ENCODE data around the gene SMPD1.

Gene SMPD1

DNA sequence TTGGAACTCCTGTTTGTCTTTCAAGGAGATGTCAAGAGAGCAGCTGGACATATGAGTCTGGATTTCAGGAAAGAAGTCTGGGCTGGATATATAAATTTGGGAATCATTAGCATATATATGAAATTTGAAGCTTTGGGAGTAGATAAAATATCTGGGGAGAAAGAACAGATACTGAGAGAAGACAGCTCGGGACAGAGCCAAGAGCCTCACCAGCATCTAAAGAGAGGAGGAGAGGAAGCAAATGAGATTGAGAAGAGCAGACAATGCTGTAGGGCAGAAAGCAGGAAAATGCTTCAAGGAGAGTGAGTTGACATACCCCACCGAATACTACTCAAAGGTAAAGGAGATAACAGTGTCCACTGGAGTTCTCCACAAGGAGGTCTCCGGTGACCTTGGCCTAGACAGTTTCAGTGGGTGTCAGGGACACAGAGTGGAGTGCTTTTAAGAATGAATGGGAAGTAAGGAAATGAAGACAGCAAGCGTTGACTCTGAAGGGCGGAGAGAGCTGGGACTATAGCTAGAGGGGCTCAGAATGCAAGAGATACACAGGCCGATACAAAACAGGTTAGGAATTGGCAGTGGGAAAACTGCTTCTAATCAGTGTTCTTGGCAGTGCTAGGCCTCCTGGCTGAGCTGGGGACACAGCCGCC is 27.8 kb downstream of the SMPD1 start:
- no peak for DNase-seq

DNA sequence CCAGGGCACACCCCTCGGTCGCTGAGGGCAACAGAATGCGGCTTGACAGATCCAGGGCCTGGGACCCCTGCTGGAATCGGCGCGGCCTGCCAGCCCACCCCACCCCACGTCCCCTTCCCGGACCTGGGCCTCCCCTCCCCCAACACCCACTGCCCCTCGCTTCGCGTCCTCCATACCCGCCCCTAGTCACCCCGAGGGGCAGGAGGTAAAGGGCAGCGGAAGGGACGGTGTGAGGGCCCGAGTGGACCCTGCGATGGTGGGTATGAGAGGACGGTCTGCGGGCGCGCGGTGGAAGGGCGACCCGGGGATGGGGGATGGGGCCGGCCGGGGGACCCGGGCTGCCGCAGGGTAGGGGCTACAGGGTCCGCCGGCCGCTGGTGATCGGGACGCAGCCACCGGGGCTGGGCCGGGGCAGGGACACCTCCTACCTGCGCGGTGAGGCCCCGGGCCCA is 28.3 kb downstream of the SMPD1 start:
- DNase-seq = no peak

DNA sequence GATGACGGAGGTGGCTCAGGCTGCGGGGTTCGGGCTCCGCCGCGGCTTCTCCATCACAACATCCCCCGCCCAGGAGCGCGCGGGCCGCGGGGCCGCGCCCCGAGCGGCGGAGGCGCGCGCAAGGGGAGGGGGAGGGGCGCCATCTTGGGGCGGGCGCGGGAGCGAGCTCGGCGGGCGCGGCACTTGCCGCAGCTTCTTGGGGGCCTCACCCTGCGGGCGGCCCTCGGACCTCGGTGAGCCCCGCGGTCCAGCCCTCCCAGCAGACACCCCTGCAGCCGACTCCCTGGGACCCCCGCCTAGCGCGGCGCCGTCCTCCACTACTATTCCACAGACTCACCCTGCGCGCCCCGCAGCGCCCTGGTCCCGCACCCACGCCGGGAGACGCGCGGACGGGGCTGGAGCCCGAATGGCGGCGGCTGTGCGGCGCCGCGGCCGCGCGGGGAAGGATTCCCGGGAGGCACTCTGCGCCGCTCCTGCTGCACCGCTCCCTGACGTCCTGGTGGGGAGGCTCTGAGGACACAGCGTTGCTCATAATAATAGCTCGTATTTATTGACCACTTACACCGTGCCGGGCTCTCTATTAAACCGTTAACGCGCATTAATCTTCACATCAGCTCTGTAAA is 28.8 kb downstream of the SMPD1 start, which contains the start of gene APBB1:
TSS of gene APBB1 (minus strand) at position 86 of the 623 bp plus-strand sequence. CDS start 7,747 bp downstream, outside the sequence.
- peak; percentile 53 for DNase-seq

DNA sequence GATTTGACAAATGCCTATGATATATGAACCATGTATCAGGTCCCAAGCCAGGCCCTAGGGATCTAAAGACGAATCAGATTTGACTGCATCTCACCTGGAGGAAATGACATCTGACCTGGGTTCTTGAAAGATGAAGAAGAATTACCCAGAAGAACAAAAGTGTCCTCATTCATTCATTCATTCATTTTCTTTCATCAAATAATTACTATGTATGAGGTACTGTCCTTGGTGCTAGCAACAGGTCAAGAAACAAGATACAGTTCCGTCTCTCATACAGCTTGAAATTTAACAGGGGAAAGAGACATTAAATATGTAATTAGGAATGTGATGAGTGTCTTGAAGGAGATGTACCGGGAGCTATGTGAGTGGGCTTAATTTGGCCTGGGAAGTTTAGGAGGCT is 30.4 kb downstream of the SMPD1 start:
- no peak for DNase-seq

DNA sequence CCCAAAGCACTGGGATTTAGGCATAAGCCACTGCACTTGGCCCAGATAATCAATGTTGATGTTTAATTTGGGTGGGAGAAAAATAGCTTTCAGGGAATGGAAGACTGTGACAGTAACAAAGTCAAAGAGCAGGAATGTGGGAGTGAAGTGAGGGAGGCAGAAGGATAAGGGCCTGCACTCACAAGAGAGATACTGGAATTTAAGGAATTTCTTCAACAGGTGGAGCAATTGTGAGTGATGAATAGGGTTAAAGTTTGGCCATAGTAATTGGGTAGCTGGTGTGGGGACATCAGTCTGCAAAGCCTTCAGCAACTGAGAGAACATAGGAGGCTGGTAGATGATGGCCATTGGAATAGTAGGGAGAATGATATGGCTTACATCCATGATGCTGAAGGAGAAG is 37.2 kb downstream of the SMPD1 start:
- no peak for DNase-seq

DNA sequence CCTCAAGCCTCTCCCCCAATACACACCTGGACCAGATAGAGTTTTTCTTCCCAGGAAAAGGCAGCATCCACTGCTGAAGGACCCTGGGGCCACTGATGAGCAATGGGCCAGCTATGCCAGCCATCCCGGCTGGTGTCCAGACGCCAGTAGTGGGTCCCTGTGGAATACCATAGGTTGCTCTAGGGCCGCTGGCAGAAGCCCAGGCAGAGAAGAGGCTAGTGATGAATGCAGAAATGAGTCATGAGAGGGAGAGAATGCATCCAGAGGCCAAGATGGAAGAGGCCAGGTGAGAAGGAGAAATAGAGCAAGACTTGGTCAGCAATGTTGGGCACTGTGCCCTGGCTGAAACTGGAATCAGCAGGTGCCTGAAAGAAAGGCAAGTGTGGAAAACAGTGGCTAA is 41.6 kb downstream of the SMPD1 start:
- no peak for DNase-seq

DNA sequence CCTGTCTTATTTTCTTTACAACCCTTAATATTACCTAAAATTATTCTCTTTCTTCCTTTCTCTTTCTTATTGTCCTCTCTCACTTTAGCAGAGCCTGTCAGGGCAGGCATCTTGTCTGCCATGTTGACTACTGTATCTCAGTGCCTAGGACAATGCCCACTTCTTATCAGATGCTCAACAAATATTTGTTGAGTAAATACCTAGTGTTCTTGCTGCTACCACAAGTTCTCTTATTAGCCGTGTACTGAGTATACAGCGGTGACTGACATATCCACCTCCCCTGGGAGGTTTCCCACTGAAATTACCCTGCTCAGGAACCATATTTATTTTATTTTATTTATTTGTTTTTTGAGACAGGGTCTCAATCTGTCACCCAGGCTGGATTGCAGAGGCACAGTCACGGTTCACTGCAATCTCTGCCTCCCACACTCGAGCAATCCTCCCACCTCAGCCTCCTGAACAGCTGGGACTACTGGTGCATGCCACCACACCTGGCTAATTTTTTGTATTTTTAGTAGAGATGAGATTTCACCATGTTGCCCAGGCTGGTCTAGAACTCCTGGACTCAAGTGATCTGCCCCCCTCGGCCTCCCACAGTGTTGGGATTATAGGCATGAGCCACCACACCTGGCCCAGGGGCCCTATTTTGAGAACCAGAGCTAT is 43.9 kb downstream of the SMPD1 start:
- DNase-seq = no peak

DNA sequence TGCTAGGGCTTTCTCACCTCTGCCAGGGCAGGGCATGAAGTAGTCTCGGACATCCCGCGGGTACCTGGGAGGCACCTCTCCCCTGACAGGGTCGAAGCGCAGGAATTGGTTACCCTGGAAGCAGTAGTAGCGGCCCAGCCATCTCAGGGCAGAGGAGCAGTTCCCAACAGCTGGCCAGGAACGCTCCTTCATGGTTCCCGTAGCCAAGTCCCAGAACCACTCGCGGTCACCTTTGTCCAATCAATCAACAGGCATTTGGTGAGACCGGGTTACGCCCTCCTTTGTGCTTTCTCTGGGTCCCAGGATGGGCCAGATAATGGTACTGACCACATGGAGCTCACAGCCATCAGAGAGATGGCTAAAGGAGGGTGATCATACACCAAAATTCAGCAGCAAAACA is 47.1 kb downstream of the SMPD1 start:
- no peak for DNase-seq

DNA sequence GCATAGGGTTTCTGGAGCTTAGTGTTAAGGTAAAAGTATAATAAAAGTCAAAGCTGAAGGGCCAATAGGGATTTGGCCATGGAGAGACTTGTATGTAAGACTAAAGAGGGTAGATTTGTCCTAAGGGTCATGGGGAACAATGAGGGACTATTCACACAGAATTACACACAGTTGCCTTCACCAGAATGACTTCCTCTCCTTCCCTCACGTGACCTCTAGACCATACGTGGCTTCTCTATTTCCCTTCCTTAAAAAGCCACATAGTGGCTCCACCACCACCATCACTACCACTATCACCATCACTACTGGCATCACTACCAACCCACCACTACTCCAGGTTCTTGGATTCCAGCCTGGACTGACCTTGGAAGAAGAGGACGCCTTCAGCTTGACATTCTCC is 47.7 kb downstream of the SMPD1 start:
- DNase-seq = no peak

DNA sequence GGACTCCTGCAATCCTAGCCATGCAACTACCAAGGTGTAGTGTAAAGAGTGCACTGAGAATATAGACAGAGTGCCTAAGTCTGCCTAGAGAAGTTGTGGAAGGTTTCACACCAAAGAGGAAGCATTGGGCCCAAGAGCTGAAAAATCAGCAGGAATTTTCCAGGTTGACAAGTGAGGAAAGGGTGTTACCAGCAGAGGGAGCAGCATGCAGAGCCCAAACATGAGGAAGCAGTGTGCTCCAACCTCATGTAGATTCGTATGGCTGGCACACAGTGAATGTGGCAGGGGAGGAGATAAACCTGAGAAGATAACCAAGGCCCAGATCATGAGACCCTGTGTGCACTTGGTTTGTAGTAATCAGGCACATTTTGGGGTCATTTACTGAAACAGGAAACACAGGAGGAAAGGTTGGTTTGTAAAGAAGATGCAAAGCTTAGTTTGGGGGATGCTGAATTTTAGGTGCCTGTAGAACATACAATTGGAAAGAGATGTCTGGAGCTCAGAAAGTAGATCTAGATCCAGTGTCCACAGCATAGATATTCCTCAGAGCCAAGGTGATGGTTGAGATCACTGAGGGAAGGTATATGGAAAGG is 48.8 kb downstream of the SMPD1 start:
- peak; percentile 81 for DNase-seq

DNA sequence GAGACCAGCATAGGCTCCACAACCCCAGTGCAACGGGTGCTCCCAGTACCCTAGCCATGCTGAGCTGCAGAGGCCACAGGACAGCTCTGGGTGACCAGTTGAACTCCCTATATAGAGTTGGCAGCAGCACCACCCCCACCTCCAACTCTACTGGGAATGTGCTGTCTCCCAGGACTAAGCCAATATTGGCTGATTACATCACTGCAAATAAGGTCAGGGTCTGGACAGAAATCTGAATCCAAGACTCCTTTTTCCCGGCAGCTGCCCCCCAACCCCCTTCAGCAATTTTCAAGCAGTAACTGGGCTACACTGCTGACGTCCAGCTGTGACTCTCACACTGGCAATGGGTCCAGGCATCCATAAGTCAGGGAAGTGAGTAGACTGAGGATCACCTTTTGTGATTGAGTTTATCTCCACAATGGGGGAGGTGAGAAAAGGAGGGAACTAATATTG is 50.7 kb downstream of the SMPD1 start, which contains the start of gene HPX:
TSS of gene HPX (minus strand) at position 82 of the 453 bp plus-strand sequence. CDS start at position 58, 24 bp downstream.
- no peak for DNase-seq

DNA sequence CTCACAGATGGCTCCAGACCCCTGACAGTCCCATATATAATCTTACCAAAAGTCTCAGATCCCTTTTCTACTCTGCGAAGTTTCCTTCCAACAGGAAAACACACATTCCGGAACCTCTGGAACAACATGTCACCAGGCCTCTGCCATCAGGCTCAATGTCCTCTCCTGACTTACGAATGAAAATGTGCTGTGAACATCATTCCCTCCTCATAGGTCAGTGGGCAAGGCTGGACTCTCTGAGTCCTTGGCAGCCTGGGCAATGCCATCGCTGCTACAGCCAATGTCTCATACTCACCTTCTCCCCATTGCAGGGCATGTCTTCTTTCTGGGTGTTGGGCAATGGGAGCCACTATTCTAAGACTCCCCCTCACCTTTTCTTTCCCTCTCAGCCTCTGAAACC is 52.2 kb downstream of the SMPD1 start:
- no peak for DNase-seq

DNA sequence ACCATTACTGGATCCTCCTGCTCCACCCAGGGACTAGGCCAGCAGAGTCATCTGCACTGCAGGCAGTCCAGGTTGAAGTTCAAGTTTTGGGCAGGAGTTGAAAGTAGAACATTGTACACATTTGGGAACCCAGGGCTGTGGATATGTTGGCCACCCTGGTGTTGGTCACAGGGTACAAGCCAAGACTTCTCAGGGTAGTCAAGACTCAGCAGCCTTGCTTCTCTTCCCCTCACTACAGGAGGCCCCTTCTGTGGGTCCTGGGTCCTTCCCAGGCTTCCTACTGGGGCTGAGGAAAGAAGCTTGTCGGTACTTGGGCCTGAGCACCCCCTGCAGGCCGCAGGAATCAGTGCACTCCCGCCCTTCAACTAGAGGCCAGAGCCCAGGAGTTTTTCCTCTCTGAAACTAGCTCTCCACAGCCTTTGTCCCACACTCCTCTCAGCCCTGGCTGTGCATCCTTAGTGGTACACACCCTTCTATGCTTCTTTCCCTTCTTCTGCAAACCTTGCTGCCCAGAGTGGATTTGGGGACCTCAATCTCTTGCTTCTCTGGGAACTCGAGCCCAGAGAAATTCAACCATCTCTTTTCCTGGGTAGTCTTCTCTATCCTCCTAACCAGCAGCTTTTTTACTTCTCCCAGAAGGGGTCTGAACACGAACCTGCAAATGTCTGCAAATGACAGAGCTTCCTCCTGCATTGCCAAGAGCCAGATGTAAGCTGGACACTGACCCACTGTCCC is 53.2 kb downstream of the SMPD1 start:
- peak; percentile 51 for DNase-seq
